SKM-1 (cell line): ENCODE results near the gene MBOAT2.
"Not testable (repeated sequence)": the region's sequence is repeated elsewhere in the genome, so short reads cannot be mapped to it uniquely, and the experiment has no call there.

ENCODE experiments used
- DNase-seq: peaks from one replicate; lab custom pipeline; 2025; ENCODE audit not compliant: unreplicated experiment; lab: John Stamatoyannopoulos, UW

Gene MBOAT2

GRCh38 chr2:8993196-8993901, 10.1 kb downstream of the MBOAT2 start:
- no peak for DNase-seq

- no peak for DNase-seq
Measured at GRCh38 chr2:8992643-8993042, 10.8 kb downstream of the MBOAT2 start.

- DNase-seq = no peak
Measured at GRCh38 chr2:8989536-8990079, 13.9 kb downstream of the MBOAT2 start.

- DNase-seq = no peak
Measured at GRCh38 chr2:8987410-8987809, 16.1 kb downstream of the MBOAT2 start.

- DNase-seq = no peak
Measured at GRCh38 chr2:8986327-8986976, 17.0 kb downstream of the MBOAT2 start.

GRCh38 chr2:8985561-8986326, 17.7 kb downstream of the MBOAT2 start:
- no peak for DNase-seq

- DNase-seq = no peak
Measured at GRCh38 chr2:8984855-8985254, 18.6 kb downstream of the MBOAT2 start.

- no peak for DNase-seq
Measured at GRCh38 chr2:8984157-8984556, 19.3 kb downstream of the MBOAT2 start.

- DNase-seq = no peak
Measured at GRCh38 chr2:8983571-8983970, 19.9 kb downstream of the MBOAT2 start.

GRCh38 chr2:8981876-8982275, 21.6 kb downstream of the MBOAT2 start:
- DNase-seq = no peak

- no peak for DNase-seq
Measured at GRCh38 chr2:8980096-8980495, 23.4 kb downstream of the MBOAT2 start.

- DNase-seq = no peak
Measured at GRCh38 chr2:8977758-8978157, 25.7 kb downstream of the MBOAT2 start.

- no peak for DNase-seq
Measured at GRCh38 chr2:8976442-8977259, 26.8 kb downstream of the MBOAT2 start.

GRCh38 chr2:8974016-8974415, 29.5 kb downstream of the MBOAT2 start:
- DNase-seq = no peak

- not testable (repeated sequence) for DNase-seq
Measured at GRCh38 chr2:8973017-8973416, 30.5 kb downstream of the MBOAT2 start.

- DNase-seq = not testable (repeated sequence)
Measured at GRCh38 chr2:8972535-8972934, 30.9 kb downstream of the MBOAT2 start.

- not testable (repeated sequence) for DNase-seq
Measured at GRCh38 chr2:8969348-8969747, 34.1 kb downstream of the MBOAT2 start.

GRCh38 chr2:8966123-8966908, 37.2 kb downstream of the MBOAT2 start:
- no peak for DNase-seq

GRCh38 chr2:8965216-8965969, 38.1 kb downstream of the MBOAT2 start:
- no peak for DNase-seq
